22Rv1 (cell line): Measurements from ENCODE around the gene MAP3K5.
A peak's percentile ranks its signal among the peaks of the same experiment; 100 is the strongest.

ENCODE experiments used
- H3K27ac ChIP-seq: fragments of 450-650 bp; 2 replicates; pipeline ENCODE4 v1.5.1; 2017
- ZFX ChIP-seq: fragments of 450-650 bp; IDR thresholded peaks from 2 replicates; pipeline ENCODE4 v1.6.1; 2017; ENCODE audit warnings: antibody characterized with exemption, borderline replicate concordance
- TF ChIP-seq, protein P1 (sequence below): fragments of 450-650 bp; IDR thresholded peaks from 2 replicates; pipeline ENCODE4 v1.5.1; 2017; ENCODE audit warnings: mild to moderate bottlenecking

Gene MAP3K5

DNA sequence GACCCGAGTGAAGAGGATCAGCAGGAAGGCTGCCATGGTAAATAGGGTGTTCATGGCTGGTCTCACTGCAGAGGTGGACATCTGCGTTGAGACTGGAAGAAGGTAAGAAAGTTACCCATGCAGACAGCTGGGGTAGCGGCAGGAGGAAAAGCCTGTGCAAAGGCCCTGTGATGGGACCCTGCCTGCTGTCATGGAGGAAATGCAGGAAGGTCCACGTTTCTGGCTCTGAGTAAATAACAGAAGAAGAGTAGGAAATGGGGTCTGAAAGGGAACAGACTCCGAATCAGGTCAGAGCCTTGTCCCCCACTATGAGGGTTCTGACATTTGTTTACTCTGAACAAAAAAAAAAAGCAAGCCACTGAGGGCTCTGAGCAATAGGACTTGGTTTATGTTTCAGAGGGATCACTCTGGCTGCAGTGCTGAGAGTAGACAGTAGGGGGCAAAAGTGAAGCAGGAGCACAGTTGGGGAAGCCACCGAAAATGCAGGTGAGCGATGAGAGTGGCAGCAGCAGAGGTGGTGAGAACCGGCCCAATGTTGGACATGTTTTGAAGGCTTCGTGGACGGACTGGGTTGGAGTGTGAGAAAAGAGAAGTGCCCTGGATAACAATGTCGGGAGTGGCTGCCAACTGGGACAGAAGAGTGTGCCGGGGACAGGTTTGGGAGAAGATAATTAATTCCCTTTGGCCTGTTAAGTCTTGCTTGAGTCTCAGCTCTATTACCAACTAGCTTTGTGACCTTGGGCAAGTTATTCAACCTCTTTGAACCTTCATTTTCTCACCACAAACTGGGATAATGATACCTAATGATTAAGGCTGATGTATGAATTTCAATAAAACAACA lies 184.1 kb downstream of the MAP3K5 start:
- no peak for TF ChIP-seq ZFX
- TF ChIP-seq, protein P1, sequence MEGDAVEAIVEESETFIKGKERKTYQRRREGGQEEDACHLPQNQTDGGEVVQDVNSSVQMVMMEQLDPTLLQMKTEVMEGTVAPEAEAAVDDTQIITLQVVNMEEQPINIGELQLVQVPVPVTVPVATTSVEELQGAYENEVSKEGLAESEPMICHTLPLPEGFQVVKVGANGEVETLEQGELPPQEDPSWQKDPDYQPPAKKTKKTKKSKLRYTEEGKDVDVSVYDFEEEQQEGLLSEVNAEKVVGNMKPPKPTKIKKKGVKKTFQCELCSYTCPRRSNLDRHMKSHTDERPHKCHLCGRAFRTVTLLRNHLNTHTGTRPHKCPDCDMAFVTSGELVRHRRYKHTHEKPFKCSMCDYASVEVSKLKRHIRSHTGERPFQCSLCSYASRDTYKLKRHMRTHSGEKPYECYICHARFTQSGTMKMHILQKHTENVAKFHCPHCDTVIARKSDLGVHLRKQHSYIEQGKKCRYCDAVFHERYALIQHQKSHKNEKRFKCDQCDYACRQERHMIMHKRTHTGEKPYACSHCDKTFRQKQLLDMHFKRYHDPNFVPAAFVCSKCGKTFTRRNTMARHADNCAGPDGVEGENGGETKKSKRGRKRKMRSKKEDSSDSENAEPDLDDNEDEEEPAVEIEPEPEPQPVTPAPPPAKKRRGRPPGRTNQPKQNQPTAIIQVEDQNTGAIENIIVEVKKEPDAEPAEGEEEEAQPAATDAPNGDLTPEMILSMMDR: peak; percentile 87
- H3K27ac ChIP-seq: peak overlapping the region; percentile 76

DNA sequence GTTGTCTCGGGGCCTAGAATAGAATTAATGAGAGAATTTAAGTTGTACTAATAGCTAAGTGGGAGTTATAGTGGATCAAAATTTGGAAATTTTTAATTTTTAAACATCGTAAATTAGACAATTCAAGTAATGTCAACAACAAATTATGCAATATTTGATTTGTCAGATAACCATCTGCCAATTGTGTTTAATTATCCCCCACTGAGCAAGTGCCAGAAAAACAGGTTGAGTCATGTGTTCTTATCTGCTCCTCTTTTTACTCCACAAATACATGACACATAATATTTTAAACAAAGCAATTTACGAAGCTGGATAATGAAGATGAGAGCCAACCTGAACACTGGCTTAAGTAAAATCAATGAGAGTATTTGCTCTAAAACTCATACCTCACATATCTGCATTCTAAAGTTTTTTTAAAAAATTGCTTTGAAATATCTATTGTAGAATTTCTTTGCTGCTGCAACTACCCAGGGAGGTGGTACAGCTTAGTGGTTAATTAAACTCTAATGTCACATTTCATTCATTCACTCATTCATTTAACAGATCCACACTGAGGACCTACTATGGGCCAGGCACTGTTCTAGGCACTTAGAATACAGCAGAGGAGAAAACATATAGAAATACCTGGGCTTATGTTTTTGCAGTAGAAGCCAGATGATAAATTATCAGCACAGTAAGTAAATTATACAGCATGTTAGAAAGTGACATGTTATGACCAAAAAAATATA lies 184.9 kb downstream of the MAP3K5 start:
- H3K27ac ChIP-seq: peak overlapping the region; percentile 76
- TF ChIP-seq, protein P1: no peak

DNA sequence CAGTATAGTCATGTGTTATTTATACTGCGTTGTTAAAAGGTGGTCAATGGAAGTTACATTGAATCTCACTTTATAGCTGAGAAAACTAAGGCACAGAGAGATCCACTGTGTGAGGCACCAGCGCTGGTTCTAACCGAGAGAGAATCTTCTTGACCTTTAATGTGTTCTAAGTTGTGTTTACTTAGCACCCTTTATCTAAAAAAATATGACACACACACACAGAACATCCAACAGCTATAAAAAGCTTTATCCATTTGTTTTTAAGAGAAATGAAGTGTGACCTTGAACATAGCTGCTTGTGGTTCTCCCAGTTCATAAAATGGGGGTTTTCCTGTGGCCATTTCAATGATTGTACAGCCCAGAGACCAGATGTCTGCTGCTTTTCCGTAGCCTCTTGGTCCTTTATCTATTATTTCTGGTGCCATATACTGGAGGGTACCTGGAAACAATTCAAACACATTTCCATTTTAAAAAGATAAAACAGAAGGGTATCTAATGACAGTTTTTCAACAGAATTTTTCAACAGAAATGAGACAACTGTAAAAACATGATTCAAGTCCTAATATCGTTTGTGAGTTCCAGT lies 187.3 kb downstream of the MAP3K5 start:
- TF ChIP-seq ZFX: no peak
- TF ChIP-seq, protein P1: no peak

DNA sequence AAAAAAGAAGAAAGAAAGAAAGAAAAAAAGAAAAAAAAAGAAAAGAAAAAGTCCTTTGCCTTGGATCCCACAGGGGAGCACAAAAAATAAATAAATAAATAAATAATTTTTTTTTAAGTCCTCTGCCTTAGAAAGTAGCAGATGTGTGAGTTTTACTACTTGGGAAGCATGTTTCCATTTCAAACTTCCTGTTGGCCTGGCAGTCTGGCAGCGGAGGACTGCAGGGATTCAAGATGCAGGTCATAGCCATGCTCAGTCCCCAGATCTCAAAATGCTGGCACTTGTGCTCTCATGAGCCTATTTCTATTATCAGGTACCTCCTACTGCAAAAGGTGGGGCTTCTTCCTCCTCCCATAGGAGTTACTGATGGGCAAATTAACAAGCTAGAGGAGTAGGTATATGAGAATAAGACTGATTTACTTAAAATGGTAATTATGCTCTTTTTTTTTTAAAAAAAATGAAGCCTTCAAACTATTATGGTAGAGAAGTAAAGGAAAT lies 187.9 kb downstream of the MAP3K5 start:
- TF ChIP-seq, protein P1: no peak
- no peak for TF ChIP-seq ZFX
- peak overlapping the region; percentile 76 for H3K27ac ChIP-seq

More for the DNA sequence above, 187.3 kb downstream of the MAP3K5 start:
- H3K27ac ChIP-seq: peak overlapping the region; percentile 76

DNA sequence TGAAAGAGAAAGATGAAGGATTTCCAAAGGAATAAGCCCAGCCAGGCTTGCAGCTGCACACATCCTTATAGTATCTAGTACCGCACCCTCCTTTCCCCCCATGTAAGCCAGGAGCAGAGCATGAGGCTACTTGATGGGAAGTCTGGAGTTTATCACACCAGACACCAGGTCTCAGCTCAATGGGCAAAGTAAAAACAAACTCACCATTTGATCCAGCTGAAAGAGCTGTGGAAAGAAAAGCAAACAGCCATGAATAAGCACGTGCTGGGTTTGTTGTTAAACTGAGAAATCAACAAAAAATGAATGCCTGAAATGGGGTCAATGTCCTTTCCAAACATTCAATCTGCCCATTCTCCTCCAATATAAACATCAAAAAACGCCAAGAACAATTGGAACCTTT lies 191.5 kb downstream of the MAP3K5 start:
- H3K27ac ChIP-seq: no peak overlapping the region
- TF ChIP-seq, protein P1: no peak
- TF ChIP-seq ZFX: no peak

DNA sequence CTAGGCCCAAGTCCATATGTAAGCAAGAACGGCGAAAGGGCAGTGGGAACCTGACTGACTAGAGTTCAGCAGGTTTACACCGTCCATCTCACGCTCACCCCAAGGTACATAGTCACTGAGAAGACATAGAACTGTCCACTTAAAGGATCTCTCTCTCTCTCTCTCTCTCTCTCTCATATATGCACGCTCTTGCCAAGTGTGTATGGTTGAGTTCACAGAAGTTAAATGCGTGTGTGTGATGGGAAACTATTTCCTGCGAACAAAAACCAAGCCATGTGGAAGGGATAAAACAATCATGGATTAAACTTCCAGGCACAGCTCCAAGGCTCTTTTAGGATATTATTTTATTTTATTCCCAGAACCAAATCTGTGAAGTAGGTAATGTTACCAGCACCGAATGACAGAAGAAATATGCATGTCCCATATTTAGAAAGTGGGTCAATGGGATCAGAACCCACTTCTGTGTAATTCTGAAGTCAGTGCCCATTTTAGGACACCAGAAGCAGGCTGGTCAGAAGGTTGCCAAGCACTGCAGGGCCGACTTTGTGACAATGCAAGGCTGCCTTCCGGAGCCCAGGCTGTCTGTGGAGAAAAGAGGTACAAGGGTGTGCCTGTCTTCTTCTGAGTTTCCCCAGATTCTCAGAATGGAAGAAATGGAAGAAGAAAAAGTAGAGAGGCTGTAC lies 192.8 kb downstream of the MAP3K5 start:
- no peak overlapping the region for H3K27ac ChIP-seq
- TF ChIP-seq, protein P1: no peak
- TF ChIP-seq ZFX: no peak
